Ectodermal cell (in vitro differentiated cells): Measurements from ENCODE around the gene WAC.
"Not testable (repeated sequence)": the region's sequence is repeated elsewhere in the genome, so short reads cannot be mapped to it uniquely, and the experiment has no call there.

Source experiments
- H3K27ac ChIP-seq: 2 replicates; pipeline ENCODE4 v1.7.0; 2013; ENCODE audit warnings: mild to moderate bottlenecking, low read depth, low read length; ENCODE audit not compliant: insufficient read depth, poor library complexity, severe bottlenecking
- H3K27me3 ChIP-seq: 2 replicates; pipeline ENCODE4 v1.7.0; 2013; ENCODE audit warnings: mild to moderate bottlenecking, low read length; ENCODE audit not compliant: insufficient read depth, control insufficient read depth, poor library complexity, severe bottlenecking
- H3K36me3 ChIP-seq: one replicate; pipeline ENCODE4 v1.7.0; 2013; ENCODE audit warnings: low read length; ENCODE audit not compliant: control insufficient read depth, insufficient read depth
- H3K4me1 ChIP-seq: one replicate; pipeline ENCODE4 v1.7.0; 2013; ENCODE audit warnings: low read length; ENCODE audit not compliant: control insufficient read depth, insufficient read depth
- H3K4me3 ChIP-seq: 2 replicates; pipeline ENCODE4 v1.7.0; 2013; ENCODE audit warnings: low read depth, low read length, control low read depth; ENCODE audit not compliant: insufficient read depth
- H3K9me3 ChIP-seq: 2 replicates; pipeline ENCODE4 v1.7.0; 2013; ENCODE audit warnings: mild to moderate bottlenecking, low read length, moderate library complexity; ENCODE audit not compliant: control insufficient read depth
- WGBS, 2 experiments: methylation state at CpG; one replicate each; pipeline ENCODE4 v1.1.7; 2013; ENCODE audit warnings: missing lambda C conversion rate in 2 of 2; 5-methylcytosine and 5-hydroxymethylcytosine counted together

WAC gene

GRCh38 chr10:28559618-28560017 is 26.7 kb downstream of the WAC start:
- Histone ChIP-seq H3K27me3 (no peaks in the 10 kb centered on the region), H3K4me3 (no peak overlapping the region), H3K9me3 (no peaks in the 10 kb centered on the region), H3K36me3 (peaks cover 7% of the 10 kb centered on the region), H3K27ac (no peak overlapping the region), H3K4me1 (peaks cover 34% of the 10 kb centered on the region)
- WGBS, 2 experiments = 70 to 71% methylated on average over 4 of the region's 4 CpGs

DNA sequence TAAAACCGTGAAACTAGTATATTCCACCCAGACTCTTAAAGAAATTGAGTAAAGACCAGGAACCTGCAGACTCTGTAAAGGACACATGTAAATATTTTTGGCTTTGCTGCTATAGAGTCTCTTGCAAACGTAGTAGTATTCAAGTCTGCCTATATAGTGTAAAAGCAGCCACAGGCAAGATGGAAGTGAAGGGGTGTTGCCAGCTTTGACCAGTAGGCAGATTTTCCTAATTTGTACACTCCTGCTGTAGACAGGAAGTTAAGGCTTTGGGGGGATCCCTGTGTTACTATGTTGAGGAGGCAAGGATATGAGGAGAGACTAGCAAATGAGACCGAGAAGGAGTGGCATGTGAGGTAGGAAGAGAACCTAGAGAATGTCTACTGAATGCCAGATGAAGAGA is 27.7 kb downstream of the WAC start:
- 93 to 95% methylated on average over 3 of the region's 3 CpGs for WGBS, 2 experiments
- Histone ChIP-seq H3K9me3 (no peaks in the 10 kb centered on the region), H3K4me1 (peaks cover 34% of the 10 kb centered on the region), H3K27ac (no peak overlapping the region), H3K36me3 (no peaks in the 10 kb centered on the region), H3K27me3 (no peaks in the 10 kb centered on the region), H3K4me3 (no peak overlapping the region)

DNA sequence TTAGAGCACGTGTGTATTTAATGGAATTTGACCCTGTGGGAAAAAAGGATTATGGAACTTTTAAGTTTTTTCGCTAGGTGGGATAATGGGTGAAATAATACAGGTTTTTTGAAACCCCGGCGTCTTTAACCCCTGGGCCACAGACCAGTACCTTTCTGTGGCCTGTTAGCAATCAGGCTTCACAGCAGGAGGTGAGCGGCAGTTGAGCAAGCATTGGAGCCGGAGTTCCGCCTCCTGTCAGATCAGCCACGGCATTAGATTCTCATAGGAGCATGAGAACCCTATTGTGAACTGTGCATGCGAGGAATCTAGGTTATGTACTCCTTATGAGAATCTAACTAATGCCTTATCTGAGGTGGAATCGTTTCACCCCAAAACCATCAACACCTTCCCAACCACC is 28.6 kb downstream of the WAC start:
- Histone ChIP-seq H3K36me3 (no peaks in the 10 kb centered on the region), H3K4me3 (no peak overlapping the region), H3K4me1 (peaks cover 34% of the 10 kb centered on the region), H3K27ac (no peak overlapping the region), H3K27me3 (no peaks in the 10 kb centered on the region), H3K9me3 (no peaks in the 10 kb centered on the region)
- 84 to 86% methylated on average over 8 to 9 of the region's 10 CpGs for WGBS, 2 experiments

- Histone ChIP-seq H3K4me3 (no peak overlapping the region), H3K4me1 (peaks cover 18% of the 10 kb centered on the region), H3K27me3 (no peaks in the 10 kb centered on the region), H3K27ac (no peak overlapping the region), H3K9me3 (no peaks in the 10 kb centered on the region), H3K36me3 (no peaks in the 10 kb centered on the region)
- WGBS, 2 experiments = 86 to 93% methylated on average over 6 of the region's 6 CpGs
These were observed 32.0 kb downstream of the WAC start for GRCh38 chr10:28564905-28565304.

- Histone ChIP-seq H3K27me3 (no peaks in the 10 kb centered on the region), H3K9me3 (no peaks in the 10 kb centered on the region), H3K4me3 (no peak overlapping the region), H3K4me1 (peaks cover 3% of the 10 kb centered on the region), H3K27ac (no peak overlapping the region), H3K36me3 (no peaks in the 10 kb centered on the region)
- 100% methylated on average over 1 of the region's 1 CpG; no CpG with 5 or more reads in 1 of the 2 experiments for WGBS, 2 experiments
These were observed 33.6 kb downstream of the WAC start for GRCh38 chr10:28566458-28567015.

DNA sequence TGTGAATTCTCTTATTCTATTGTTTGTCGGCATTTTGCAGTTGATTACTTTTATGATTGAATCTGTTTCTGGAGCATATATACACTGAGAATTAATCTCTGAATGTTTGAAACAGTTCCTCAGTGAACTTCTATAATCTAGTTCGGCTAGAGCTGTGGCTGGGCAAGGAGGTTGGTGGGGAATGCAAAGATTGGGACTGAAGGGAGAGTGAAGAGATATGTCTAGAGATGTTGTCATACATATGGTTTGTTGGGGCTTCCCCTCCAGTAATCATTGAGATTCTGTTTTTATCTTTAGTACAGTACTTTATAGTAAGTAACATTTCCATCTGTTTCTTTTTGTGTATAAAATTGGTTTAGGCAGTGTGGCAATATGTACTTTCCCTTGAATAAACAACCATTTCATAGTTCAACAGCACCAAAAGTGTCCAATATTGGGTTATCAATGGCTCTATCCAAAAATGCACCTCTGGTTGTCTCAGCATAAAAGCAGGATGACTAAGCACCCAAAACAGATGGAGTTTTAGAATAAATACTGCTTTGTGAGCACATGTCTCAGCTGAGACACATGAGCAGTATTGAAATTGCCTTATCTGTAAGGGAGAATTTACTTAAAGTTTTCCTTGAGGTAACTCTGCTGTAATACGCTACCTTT is 36.7 kb downstream of the WAC start:
- no peaks in the 10 kb centered on the region for H3K9me3 ChIP-seq
- H3K4me1 ChIP-seq = no peaks in the 10 kb centered on the region
- H3K27ac ChIP-seq = no peak overlapping the region
- no peaks in the 10 kb centered on the region for H3K27me3 ChIP-seq
- no peak overlapping the region for H3K4me3 ChIP-seq
- H3K36me3 ChIP-seq = peaks cover 2% of the 10 kb centered on the region
- 67 to 79% methylated on average over 2 of the region's 3 CpGs for WGBS, 2 experiments

GRCh38 chr10:28570598-28570997 is 37.7 kb downstream of the WAC start:
- Histone ChIP-seq H3K4me1 (no peaks in the 10 kb centered on the region), H3K27ac (no peak overlapping the region), H3K9me3 (no peaks in the 10 kb centered on the region), H3K27me3 (no peaks in the 10 kb centered on the region), H3K36me3 (peaks cover 2% of the 10 kb centered on the region), H3K4me3 (no peak overlapping the region)
- 94 to 98% methylated on average over 1 of the region's 1 CpG for WGBS, 2 experiments

DNA sequence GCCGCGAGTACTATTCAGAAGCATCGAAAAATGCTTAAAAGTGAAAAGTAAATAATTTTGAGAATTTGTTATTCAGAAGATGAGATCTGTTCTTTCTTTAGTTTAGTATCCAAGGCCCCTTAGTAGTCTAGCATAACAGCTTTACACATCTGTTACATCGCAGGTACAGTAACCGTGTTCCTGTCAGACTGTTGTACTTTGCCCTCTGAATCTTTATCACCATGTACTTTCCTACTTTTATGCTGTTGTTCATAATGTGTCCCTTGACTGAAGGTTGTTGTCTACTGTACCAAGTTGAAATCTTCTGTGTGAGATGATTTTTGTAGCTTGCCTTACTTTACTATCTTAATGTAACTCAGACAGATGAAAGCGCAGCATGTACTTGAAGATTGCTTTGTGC is 38.3 kb downstream of the WAC start:
- no peaks in the 10 kb centered on the region for H3K4me1 ChIP-seq
- no peak overlapping the region for H3K4me3 ChIP-seq
- no peaks in the 10 kb centered on the region for H3K9me3 ChIP-seq
- H3K36me3 ChIP-seq = peaks cover 2% of the 10 kb centered on the region
- H3K27me3 ChIP-seq = no peaks in the 10 kb centered on the region
- WGBS, 2 experiments = 94 to 99% methylated on average over 6 of the region's 6 CpGs
- no peak overlapping the region for H3K27ac ChIP-seq

GRCh38 chr10:28574214-28574613 is 41.3 kb downstream of the WAC start:
- H3K36me3 ChIP-seq, H3K27ac ChIP-seq, H3K27me3 ChIP-seq, H3K4me1 ChIP-seq, H3K9me3 ChIP-seq, H3K4me3 ChIP-seq: not testable (repeated sequence)
- WGBS, 2 experiments = 91 to 95% methylated on average over 10 of the region's 10 CpGs

- Histone ChIP-seq H3K9me3 (no peaks in the 10 kb centered on the region), H3K27ac (no peak overlapping the region), H3K4me1 (no peaks in the 10 kb centered on the region), H3K4me3 (no peak overlapping the region), H3K36me3 (peaks cover 2% of the 10 kb centered on the region), H3K27me3 (no peaks in the 10 kb centered on the region)
- WGBS, 2 experiments = 94 to 97% methylated on average over 3 to 4 of the region's 5 CpGs
These were observed 42.9 kb downstream of the WAC start for GRCh38 chr10:28575852-28576251.
